LNCAP (cell line): ENCODE data around the gene LILRB4.
"Not testable (repeated sequence)": the region's sequence is repeated elsewhere in the genome, so short reads cannot be mapped to it uniquely, and the experiment has no call there.

ENCODE experiments used
- TF ChIP-seq, protein P1 (sequence below): fragments of 450-650 bp; IDR thresholded peaks from 2 replicates; pipeline ENCODE4 v1.5.1; 2017; ENCODE audit warnings: mild to moderate bottlenecking

The LILRB4 gene

DNA sequence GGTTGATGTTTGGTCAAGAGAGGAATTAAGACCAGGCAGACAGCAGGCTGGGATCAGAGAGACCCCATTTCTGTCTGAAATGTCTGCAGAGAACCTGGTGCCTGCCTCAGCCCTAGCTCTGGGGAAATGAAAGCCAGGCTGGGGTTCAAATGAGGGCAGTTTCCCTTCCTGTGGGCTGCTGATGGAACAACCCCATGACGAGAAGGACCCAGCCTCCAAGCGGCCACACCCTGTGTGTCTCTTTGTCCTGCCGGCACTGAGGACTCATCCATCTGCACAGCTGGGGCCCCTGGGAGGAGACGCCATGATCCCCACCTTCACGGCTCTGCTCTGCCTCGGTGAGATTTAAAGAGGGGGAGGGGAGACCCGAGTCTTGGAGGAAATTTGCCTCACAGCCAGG lies at the start of gene LILRB4:
LILRB4 (plus strand) TSS at position 256 of the 400 bp plus-strand sequence; CDS start at position 305, 49 bp downstream.
- TF ChIP-seq, protein P1, sequence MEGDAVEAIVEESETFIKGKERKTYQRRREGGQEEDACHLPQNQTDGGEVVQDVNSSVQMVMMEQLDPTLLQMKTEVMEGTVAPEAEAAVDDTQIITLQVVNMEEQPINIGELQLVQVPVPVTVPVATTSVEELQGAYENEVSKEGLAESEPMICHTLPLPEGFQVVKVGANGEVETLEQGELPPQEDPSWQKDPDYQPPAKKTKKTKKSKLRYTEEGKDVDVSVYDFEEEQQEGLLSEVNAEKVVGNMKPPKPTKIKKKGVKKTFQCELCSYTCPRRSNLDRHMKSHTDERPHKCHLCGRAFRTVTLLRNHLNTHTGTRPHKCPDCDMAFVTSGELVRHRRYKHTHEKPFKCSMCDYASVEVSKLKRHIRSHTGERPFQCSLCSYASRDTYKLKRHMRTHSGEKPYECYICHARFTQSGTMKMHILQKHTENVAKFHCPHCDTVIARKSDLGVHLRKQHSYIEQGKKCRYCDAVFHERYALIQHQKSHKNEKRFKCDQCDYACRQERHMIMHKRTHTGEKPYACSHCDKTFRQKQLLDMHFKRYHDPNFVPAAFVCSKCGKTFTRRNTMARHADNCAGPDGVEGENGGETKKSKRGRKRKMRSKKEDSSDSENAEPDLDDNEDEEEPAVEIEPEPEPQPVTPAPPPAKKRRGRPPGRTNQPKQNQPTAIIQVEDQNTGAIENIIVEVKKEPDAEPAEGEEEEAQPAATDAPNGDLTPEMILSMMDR = no peak

DNA sequence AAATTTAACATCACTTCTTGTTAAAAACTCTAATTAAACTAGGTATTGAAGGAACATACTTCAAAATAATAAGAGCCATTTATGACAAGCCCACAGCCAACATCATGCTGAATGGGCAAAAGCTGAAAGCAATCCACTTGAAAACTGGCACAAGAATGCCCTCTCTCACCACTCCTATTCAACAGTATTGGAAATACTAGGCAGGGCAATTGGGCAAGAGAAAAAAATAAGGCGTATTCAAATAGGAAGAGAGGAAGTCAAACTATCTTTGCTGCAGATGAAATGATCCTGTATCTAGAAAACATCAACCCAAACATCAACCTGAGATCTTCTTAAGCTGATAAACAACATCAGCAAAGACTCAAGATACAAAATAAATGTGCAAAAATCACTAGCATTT lies 48.1 kb upstream of the LILRB4 start:
- TF ChIP-seq, protein P1 = no peak

DNA sequence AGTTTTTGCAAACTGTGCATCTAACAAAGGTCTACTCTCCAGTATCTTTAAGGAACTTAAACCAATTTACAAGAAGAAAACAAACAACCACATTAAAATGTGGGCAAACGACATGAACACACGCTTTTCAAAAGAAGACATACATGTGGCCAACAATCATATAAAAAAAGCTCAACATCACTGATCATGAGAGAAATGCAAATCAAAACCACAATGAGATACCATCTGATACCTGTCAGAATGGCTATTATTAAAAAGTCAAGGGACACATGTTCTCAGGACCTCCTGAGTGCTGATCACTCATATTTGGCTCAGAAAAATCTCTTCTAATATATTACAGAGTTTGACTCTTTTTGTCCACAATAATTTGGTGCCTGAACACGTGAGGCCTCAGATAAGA lies 46.7 kb upstream of the LILRB4 start:
- TF ChIP-seq, protein P1 = no peak

DNA sequence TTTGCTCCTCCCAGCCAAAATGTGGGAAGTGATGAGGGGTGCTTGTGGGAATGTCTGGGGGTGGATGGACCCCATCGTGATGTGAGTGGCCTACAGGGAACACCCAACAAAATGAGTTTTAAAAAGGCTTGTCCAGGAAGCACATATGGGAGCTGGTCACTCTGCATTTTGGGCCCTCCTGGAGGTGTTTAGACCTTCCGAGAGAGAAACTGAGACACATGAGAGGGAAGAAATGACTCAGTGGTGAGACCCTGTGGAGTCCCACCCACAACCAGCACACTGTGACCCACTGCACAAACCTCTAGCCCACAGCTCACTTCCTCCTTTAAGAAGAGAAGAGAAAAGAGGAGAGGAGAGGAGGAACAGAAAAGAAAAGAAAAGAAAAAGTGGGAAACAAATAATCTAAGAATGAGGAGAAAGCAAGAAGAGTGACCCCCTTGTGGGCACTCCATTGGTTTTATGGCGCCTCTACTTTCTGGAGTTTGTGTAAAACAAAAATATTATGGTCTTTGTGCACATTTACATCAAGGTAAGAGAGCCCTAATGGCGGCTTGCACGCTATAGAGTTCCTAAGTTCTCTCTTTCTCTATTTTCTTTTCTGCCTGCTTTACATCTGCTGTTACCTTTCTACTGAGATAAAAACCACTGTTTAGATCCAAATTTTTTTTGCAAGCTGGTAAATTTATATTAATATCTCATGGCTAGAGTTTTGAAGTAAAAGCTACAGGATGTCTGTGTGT lies 45.8 kb upstream of the LILRB4 start:
- TF ChIP-seq, protein P1 = no peak

DNA sequence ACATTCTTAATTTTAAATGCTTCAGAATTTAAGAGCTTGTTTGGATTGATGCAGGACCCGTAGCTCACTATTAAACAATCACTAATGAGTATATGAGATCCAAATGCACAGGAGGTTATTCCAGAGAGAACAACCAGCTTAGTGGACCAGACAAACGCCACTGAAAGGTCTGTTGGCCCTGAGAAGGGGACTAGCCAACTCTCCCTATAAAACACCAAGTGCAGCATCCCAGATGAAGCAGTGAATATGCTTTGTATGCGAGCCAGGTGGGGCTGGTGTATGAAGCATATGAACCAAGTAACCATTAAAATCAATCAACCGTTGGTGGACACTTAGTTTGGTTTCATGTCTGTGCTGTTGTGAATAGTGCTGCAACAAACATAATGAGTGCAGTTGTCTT lies 42.3 kb upstream of the LILRB4 start:
- TF ChIP-seq, protein P1 = no peak

DNA sequence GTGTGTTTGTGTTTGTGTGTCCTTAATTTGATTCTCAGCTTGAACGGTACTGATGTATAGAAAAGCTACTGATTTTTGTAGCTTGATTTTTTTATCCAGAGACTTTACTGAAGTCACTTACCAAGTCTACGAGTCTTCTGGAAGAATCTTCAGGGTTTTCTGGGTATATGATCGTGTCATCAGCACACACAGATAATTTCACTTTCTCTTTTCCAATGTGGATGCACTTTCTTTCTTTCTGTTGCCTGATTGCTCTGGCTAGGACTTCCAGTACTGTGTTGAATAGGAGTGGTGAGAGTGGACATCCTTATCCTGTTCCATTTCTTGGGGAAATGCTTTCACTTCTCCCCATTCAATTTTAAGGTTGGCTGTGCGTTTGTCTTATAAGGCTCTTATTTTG lies 40.4 kb upstream of the LILRB4 start:
- TF ChIP-seq, protein P1 = no peak

DNA sequence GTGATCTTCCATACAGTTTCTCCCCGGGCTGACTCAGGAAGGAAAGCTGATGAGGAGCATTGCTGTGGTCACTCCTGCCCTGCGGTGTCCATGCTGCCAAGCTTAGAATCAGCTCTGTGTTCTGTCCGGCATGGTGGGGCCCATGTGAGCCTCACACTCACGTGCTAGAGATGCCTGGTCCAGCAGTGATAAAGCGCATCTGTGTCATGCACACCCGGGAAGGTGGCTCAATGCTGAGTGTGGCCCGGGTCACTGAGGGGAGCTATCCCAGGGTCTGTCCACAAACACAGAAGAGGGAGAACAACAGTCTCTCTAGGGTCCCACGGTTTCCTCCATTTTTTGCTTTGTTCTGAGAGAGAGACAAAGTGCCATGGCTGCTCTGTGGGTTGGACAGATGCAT lies 36.0 kb upstream of the LILRB4 start:
- TF ChIP-seq, protein P1 = no peak

DNA sequence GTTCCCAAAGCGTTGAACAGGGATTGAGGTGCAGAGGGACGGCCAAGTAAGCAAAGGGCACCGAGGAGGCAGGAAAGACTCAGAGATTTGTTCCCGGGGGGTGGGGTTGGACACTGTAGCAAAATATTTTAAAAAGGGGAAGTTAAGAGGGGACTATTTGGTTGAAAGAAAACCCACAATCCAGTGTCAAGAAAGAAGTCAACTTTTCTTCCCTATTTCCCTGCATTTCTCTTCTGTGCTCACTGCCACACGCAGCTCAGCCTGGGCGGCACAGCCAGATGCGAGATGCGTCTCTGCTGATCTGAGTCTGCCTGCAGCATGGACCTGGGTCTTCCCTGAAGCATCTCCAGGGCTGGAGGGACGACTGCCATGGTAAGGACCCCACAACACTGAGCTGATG lies 32.5 kb upstream of the LILRB4 start, which contains the start of gene LILRB1:
LILRB1 (plus strand) TSS at position 223 of the 400 bp plus-strand sequence. CDS start 590 bp downstream, outside the sequence.
- TF ChIP-seq, protein P1 = not testable (repeated sequence)
